ENCODE results near the gene ARID4B. TPM values are rescaled to one million over a fixed set of nuclear protein-coding genes. Genes with fewer than 3 reads are reported as not detected.

Gene ARID4B
- total RNA-seq, 4 donors from 2014 or later: 23.6 to 37.9 (median 33.0) TPM

GRCh38 chr1:235236128-235236527, 91.9 kb downstream of the ARID4B start:
- no peak overlapping the region for H3K4me3 ChIP-seq (ENCODE audit: low read depth, poor library complexity, severe bottlenecking)
- TF ChIP-seq CTCF (IDR thresholded peaks at IDR 0.05) (no peak), POLR2A (IDR thresholded peaks at IDR 0.05) (no peak)
- 92 to 99% methylated on average over 5 of the region's 5 CpGs for WGBS, 2 donors
- no peak for DNase-seq (ENCODE audit: low spot score in 2 of 2)
- intact Hi-C loops (cut with DNase I; ENCODE audit: low total_unique reads): no loop called here

- 97% methylated on average over 2 of the region's 2 CpGs for WGBS, 2 donors
- H3K4me3 ChIP-seq (ENCODE audit: low read depth, poor library complexity, severe bottlenecking): no peak overlapping the region
- intact Hi-C loops (cut with DNase I; ENCODE audit: low total_unique reads): no loop called here
- no peak for TF ChIP-seq POLR2A (IDR thresholded peaks at IDR 0.05)
- TF ChIP-seq CTCF (IDR thresholded peaks at IDR 0.05): no peak
- DNase-seq (ENCODE audit: low spot score in 2 of 2): no peak
Measured at GRCh38 chr1:235229868-235230267, 98.1 kb downstream of the ARID4B start.

- TF ChIP-seq POLR2A (IDR thresholded peaks at IDR 0.05) (no peak), CTCF (IDR thresholded peaks at IDR 0.05) (no peak)
- WGBS, 2 donors: 90 to 92% methylated on average over 1 of the region's 1 CpG
- no peak for DNase-seq (ENCODE audit: low spot score in 2 of 2)
- H3K4me3 ChIP-seq (ENCODE audit: low read depth, poor library complexity, severe bottlenecking): no peak overlapping the region
- intact Hi-C loops (cut with DNase I; ENCODE audit: low total_unique reads): no loop called here
Measured at GRCh38 chr1:235227414-235227813, 100.6 kb downstream of the ARID4B start.

- H3K4me3 ChIP-seq (ENCODE audit: low read depth, poor library complexity, severe bottlenecking): no peak overlapping the region
- WGBS, 2 donors: 86 to 88% methylated on average over 1 of the region's 1 CpG
- intact Hi-C loops (cut with DNase I; ENCODE audit: low total_unique reads): no loop called here
- TF ChIP-seq POLR2A (IDR thresholded peaks at IDR 0.05) (no peak), CTCF (IDR thresholded peaks at IDR 0.05) (no peak)
- no peak for DNase-seq (ENCODE audit: low spot score in 2 of 2)
Measured at GRCh38 chr1:235226933-235227332, 101.0 kb downstream of the ARID4B start.

- intact Hi-C loops (cut with DNase I; ENCODE audit: low total_unique reads): no loop called here
Measured at GRCh38 chr1:235225299-235225698, 102.7 kb downstream of the ARID4B start.

More at GRCh38 chr1:235225299-235225698, 102.7 kb downstream of the ARID4B start:
- H3K4me3 ChIP-seq (ENCODE audit: low read depth, poor library complexity, severe bottlenecking): no peak overlapping the region
- no peak for DNase-seq (ENCODE audit: low spot score in 2 of 2)
- TF ChIP-seq CTCF (IDR thresholded peaks at IDR 0.05) (no peak), POLR2A (IDR thresholded peaks at IDR 0.05) (no peak)

Measured in lower leg skin (tissue), 4 donors.